DMS 273 treated with DMSO at 0.1 percent for 48 hours (cell line): ENCODE data around the gene TUT4.
A peak's percentile ranks its signal among the peaks of the same experiment; 100 is the strongest.
"Not testable (repeated sequence)": the region's sequence is repeated elsewhere in the genome, so short reads cannot be mapped to it uniquely, and the experiment has no call there.

Experiments
- DNase-seq: peaks from one replicate; lab custom pipeline; 2025; lab: John Stamatoyannopoulos, UW

Gene TUT4

GRCh38 chr1:52552505-52553361, at the start of gene TUT4:
TSS of gene TUT4 (minus strand) at chr1:52553092. CDS start at chr1:52526280, 26,812 bp downstream.
- peak; percentile 37 for DNase-seq

GRCh38 chr1:52601991-52602855, 49.3 kb upstream of the TUT4 start, which contains the start of gene GPX7:
TSS of gene GPX7 (plus strand) at chr1:52602371. CDS start at chr1:52602410, 39 bp downstream.
- DNase-seq: no peak

GRCh38 chr1:52601519-52601918, 48.6 kb upstream of the TUT4 start:
- no peak for DNase-seq

GRCh38 chr1:52600533-52601179, 47.8 kb upstream of the TUT4 start:
- no peak for DNase-seq

GRCh38 chr1:52599236-52599635, 46.3 kb upstream of the TUT4 start:
- no peak for DNase-seq

GRCh38 chr1:52598729-52599128, 45.8 kb upstream of the TUT4 start:
- no peak for DNase-seq

GRCh38 chr1:52597912-52598311, 45.0 kb upstream of the TUT4 start:
- DNase-seq: no peak

- no peak for DNase-seq
Observed at GRCh38 chr1:52595061-52595460, 42.2 kb upstream of the TUT4 start.

GRCh38 chr1:52593495-52593894, 40.6 kb upstream of the TUT4 start:
- DNase-seq: no peak

- DNase-seq: no peak
Observed at GRCh38 chr1:52592637-52593323, 39.9 kb upstream of the TUT4 start.

- DNase-seq: no peak
Observed at GRCh38 chr1:52590266-52590665, 37.4 kb upstream of the TUT4 start.

- DNase-seq: no peak
Observed at GRCh38 chr1:52588535-52588934, 35.6 kb upstream of the TUT4 start.

- no peak for DNase-seq
Observed at GRCh38 chr1:52588027-52588426, 35.1 kb upstream of the TUT4 start.

- DNase-seq: no peak
Observed at GRCh38 chr1:52585474-52585873, 32.6 kb upstream of the TUT4 start.

- no peak for DNase-seq
Observed at GRCh38 chr1:52582116-52582696, 29.3 kb upstream of the TUT4 start.

GRCh38 chr1:52580283-52580682, 27.4 kb upstream of the TUT4 start:
- no peak for DNase-seq

- DNase-seq: no peak
Observed at GRCh38 chr1:52579415-52579814, 26.5 kb upstream of the TUT4 start.

- not testable (repeated sequence) for DNase-seq
Observed at GRCh38 chr1:52578066-52578465, 25.2 kb upstream of the TUT4 start.

- no peak for DNase-seq
Observed at GRCh38 chr1:52576074-52576473, 23.2 kb upstream of the TUT4 start.

- no peak for DNase-seq
Observed at GRCh38 chr1:52574594-52574993, 21.7 kb upstream of the TUT4 start.

GRCh38 chr1:52572387-52572786, 19.5 kb upstream of the TUT4 start:
- DNase-seq: no peak
